Gastroesophageal sphincter (tissue), 4 donors: ENCODE data around the gene CTLA4. TPM values are rescaled to one million over a fixed set of nuclear protein-coding genes. Genes with fewer than 3 reads are reported as not detected.

Source experiments
- ATAC-seq: fragments of 150-250 bp; one replicate; pipeline ENCODE4 v1.9.1; 2016; ENCODE audit warnings: mild to moderate bottlenecking, moderate library complexity
- H3K27ac ChIP-seq, 4 donors: fragments of 200-600 bp; sonication (generic) in 3 of 4; 1 replicate in 3 of 4; 2 replicates in 1 of 4; pipeline ENCODE4 v1.5.1; 2016 to 2019
- H3K27me3 ChIP-seq: fragments of 200-600 bp; sonication (generic); one replicate; pipeline ENCODE4 v1.5.1; 2019
- H3K36me3 ChIP-seq, 2 donors: fragments of 200-600 bp; sonication (generic); one replicate each; pipeline ENCODE4 v1.5.1; 2019; ENCODE audit warnings: control low read depth in 1 of 2
- H3K4me1 ChIP-seq, 3 donors: fragments of 200-600 bp; sonication (generic); 1 replicate in 2 of 3; 2 replicates in 1 of 3; pipeline ENCODE4 v1.5.1; 2016 to 2019; ENCODE audit warnings: control low read depth in 2 of 3
- H3K4me3 ChIP-seq, 2 donors: fragments of 200-600 bp; sonication (generic); one replicate each; pipeline ENCODE4 v1.5.1; 2019; ENCODE audit warnings: mild to moderate bottlenecking in 1 of 2, moderate library complexity in 1 of 2
- H3K9me3 ChIP-seq, 3 donors: fragments of 200-600 bp; sonication (generic); one replicate each; pipeline ENCODE4 v1.5.1; 2017 to 2019; ENCODE audit warnings: control low read depth in 2 of 3
- EP300 ChIP-seq: sonication (generic); formaldehyde crosslinking; IDR thresholded peaks from one replicate; pipeline ENCODE4 v1.6.1; 2017; ENCODE audit warnings: antibody characterized with exemption, mild to moderate bottlenecking
- POLR2A ChIP-seq, 2 donors: fragments of 450-650 bp; IDR thresholded peaks; one replicate each; pipeline ENCODE4 v1.6.1; 2017; ENCODE audit warnings: antibody characterized with exemption in 2 of 2, mild to moderate bottlenecking in 2 of 2, moderate library complexity in 1 of 2
- POLR2AphosphoS5 ChIP-seq: sonication (generic); formaldehyde crosslinking; IDR thresholded peaks from one replicate; pipeline ENCODE4 v1.6.1; 2017; ENCODE audit warnings: antibody characterized with exemption
- WGBS, 2 donors: methylation state at CpG; one replicate each; pipeline ENCODE4 v1.1.5; 2018; ENCODE audit warnings: low coverage in 1 of 2; 5-methylcytosine and 5-hydroxymethylcytosine counted together
- total RNA-seq, 4 donors: library from RNA; depleted of rRNA; stranded (reverse); fragments of >200 nt; gene quantifications; one replicate each; pipeline ENCODE4 v1.1.0, GENCODE V29; 2016
- TF ChIP-seq, protein P1 (sequence below), 4 experiments: fragments of 200-600 bp in 2 of 4; fragments of 450-650 bp in 2 of 4; sonication (generic) in 1 of 4; IDR thresholded peaks; one replicate each; pipeline ENCODE4 v1.5.1; 2017 to 2019; ENCODE audit warnings: antibody characterized with exemption in 4 of 4, mild to moderate bottlenecking in 2 of 4, moderate library complexity in 2 of 4

Gene CTLA4
- total RNA-seq, 4 donors from 2014 or later: 0.81 TPM; not detected in 3

DNA sequence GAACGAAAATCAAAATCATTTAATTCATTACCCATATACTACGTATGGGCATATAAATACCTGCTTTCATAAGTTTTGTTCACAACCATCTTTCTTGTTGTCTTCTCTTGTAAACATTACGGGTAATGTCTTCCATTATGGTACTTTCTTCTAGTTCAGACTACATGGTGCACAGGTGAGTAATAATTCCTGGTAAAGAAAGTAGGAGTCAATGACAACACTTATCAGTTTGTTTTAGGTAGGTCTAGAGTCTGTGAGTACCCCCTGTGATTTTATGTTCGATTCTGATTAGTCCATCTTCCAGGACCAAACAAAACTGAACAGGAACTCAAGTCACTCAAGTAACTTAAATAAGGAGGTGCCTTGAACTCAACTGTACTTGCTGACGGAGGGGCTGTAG lies 25.2 kb upstream of the CTLA4 start:
- ATAC-seq: no peak
- no peak overlapping the region for H3K27ac ChIP-seq
- no peaks in the 10 kb centered on the region for H3K9me3 ChIP-seq
- H3K4me3 ChIP-seq: no peak overlapping the region
- H3K4me1 ChIP-seq: no peaks in the 10 kb centered on the region
- 73 to 80% methylated on average over 5 of the region's 5 CpGs for WGBS, 2 donors
- no peak for TF ChIP-seq EP300
- no peak for TF ChIP-seq POLR2AphosphoS5
- no peak for TF ChIP-seq POLR2A (IDR thresholded peaks at IDR 0.05)
- TF ChIP-seq, protein P1, sequence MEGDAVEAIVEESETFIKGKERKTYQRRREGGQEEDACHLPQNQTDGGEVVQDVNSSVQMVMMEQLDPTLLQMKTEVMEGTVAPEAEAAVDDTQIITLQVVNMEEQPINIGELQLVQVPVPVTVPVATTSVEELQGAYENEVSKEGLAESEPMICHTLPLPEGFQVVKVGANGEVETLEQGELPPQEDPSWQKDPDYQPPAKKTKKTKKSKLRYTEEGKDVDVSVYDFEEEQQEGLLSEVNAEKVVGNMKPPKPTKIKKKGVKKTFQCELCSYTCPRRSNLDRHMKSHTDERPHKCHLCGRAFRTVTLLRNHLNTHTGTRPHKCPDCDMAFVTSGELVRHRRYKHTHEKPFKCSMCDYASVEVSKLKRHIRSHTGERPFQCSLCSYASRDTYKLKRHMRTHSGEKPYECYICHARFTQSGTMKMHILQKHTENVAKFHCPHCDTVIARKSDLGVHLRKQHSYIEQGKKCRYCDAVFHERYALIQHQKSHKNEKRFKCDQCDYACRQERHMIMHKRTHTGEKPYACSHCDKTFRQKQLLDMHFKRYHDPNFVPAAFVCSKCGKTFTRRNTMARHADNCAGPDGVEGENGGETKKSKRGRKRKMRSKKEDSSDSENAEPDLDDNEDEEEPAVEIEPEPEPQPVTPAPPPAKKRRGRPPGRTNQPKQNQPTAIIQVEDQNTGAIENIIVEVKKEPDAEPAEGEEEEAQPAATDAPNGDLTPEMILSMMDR (IDR thresholded peaks at IDR 0.05): no peak
- H3K27me3 ChIP-seq: no peaks in the 10 kb centered on the region
- H3K36me3 ChIP-seq: no peaks in the 10 kb centered on the region

DNA sequence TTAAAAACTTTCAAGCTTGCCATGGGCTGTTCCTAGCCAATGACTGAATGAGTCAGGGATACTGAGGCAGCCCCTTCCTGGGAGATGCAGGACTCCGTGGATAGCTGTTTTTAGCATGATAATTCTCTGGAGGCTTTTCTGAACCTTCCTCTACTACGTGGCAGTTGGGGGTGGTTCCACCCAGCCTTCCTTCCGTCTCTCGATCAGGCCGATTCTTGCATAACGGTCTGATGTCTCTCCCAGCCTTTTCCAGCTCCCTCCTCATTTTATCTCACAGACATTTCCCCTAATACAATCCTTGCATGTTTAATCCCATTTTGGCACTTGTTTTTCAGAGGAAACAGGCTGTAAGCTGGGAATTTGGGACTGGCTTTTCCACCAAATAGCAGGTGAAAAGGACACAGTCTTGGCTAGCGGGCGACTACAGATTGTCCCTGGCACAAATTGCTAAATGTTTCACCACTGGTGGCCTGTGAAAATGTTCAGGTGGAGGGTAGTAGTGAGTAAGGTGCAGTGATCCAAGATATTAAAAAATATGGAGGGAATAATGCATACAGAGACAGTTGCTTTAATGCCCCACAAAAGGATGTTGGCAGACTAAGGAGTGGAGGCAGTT lies 21.0 kb upstream of the CTLA4 start:
- WGBS, 2 donors: 50 to 82% methylated on average over 2 to 6 of the region's 8 CpGs

DNA sequence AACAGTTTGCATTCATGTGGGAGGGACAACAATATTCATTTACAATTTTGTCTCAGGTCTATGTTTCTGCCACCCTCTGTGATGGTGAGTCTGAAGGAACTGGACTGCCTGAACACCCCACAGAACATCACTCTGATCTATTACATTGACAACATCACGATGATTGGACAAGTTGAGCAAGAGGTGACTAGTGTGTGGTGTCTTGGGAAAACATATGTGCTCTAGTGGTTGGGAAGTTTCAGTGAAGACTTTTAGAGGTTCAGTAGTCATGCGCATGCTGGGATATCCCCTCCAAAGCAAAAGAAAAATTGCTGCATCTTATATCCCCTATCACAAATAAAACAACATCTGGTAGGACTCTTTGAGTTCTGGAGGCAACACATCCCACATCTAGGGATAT lies 18.6 kb upstream of the CTLA4 start:
- no peaks in the 10 kb centered on the region for H3K4me1 ChIP-seq
- H3K27me3 ChIP-seq: no peaks in the 10 kb centered on the region
- no peak overlapping the region for H3K4me3 ChIP-seq
- 92 to 100% methylated on average over 1 to 2 of the region's 2 CpGs for WGBS, 2 donors
- no peaks in the 10 kb centered on the region for H3K36me3 ChIP-seq
- no peak for TF ChIP-seq POLR2AphosphoS5
- TF ChIP-seq POLR2A (IDR thresholded peaks at IDR 0.05): no peak
- TF ChIP-seq, protein P1 (IDR thresholded peaks at IDR 0.05): no peak
- TF ChIP-seq EP300: no peak
- ATAC-seq: no peak
- no peak overlapping the region for H3K27ac ChIP-seq
- no peaks in the 10 kb centered on the region for H3K9me3 ChIP-seq

More for the DNA sequence above, 21.0 kb upstream of the CTLA4 start:
- H3K9me3 ChIP-seq: no peaks in the 10 kb centered on the region
- no peaks in the 10 kb centered on the region for H3K36me3 ChIP-seq
- no peaks in the 10 kb centered on the region for H3K27me3 ChIP-seq
- TF ChIP-seq, protein P1 (IDR thresholded peaks at IDR 0.05): no peak
- TF ChIP-seq POLR2AphosphoS5 (no peak), EP300 (no peak)
- H3K27ac ChIP-seq: no peak overlapping the region
- no peak overlapping the region for H3K4me3 ChIP-seq
- peak; percentile 43 for ATAC-seq
- no peaks in the 10 kb centered on the region for H3K4me1 ChIP-seq

DNA sequence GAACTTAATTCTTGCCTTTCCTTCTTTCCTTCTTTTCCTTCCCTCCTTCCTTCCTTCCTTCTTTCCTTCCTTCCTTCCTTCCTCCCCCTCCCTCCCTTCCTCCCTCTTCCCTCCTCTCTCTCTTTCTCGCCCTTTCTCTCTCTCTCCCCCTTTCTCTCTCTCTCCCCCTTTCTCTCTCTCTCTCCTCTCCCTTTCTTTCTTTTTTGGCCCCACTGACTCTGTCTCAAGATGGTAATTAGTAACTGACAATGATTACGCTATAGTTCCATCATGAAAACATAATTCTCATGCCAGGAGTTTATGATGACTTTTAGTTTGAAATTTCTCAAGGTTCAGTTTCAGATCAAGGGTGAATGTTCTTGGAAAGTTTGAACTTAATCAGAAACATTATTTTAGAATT lies 14.8 kb upstream of the CTLA4 start:
- Histone ChIP-seq H3K4me3 (no peak overlapping the region), H3K4me1 (no peaks in the 10 kb centered on the region), H3K27me3 (no peaks in the 10 kb centered on the region), H3K27ac (no peak overlapping the region), H3K9me3 (no peaks in the 10 kb centered on the region), H3K36me3 (no peaks in the 10 kb centered on the region)
- no peak for TF ChIP-seq EP300
- TF ChIP-seq, protein P1 (IDR thresholded peaks at IDR 0.05): no peak
- ATAC-seq: no peak
- 48 to 71% methylated on average over 1 to 2 of the region's 2 CpGs for WGBS, 2 donors

DNA sequence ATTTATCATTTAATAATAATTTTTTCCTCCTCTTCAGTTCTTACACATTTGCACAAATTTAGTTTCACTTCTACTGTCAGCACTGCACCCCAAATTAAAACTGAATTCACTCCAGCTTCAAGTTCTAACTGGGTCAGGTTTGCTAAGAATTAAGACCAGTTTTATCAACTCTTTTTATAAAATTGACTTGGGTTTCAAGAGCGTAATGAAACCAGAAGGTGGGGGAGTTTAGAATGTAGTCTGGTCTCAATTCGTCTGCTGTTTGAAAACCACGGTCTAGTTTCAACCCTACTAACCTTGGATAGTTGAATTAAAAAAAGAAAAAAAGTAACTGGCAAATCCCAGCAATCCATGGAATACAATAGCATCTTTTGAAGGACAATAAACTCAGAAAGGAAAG lies 14.3 kb upstream of the CTLA4 start:
- no peak overlapping the region for H3K27ac ChIP-seq
- H3K27me3 ChIP-seq: no peaks in the 10 kb centered on the region
- no peaks in the 10 kb centered on the region for H3K4me1 ChIP-seq
- no peaks in the 10 kb centered on the region for H3K36me3 ChIP-seq
- TF ChIP-seq, protein P1 (IDR thresholded peaks at IDR 0.05): no peak
- ATAC-seq: no peak
- H3K9me3 ChIP-seq: no peaks in the 10 kb centered on the region
- H3K4me3 ChIP-seq: no peak overlapping the region
- 69 to 73% methylated on average over 3 of the region's 3 CpGs for WGBS, 2 donors
